Measurements from ENCODE around the gene GNAL. TPM values are rescaled to one million over a fixed set of nuclear protein-coding genes. Genes with fewer than 3 reads are reported as not detected.

Gene GNAL
- total RNA-seq, 1 experiment from 2014 or later: 0.44 TPM

- POLR2A ChIA-PET: no interaction called here
- H3K36me3 ChIP-seq (ENCODE audit: control insufficient read depth, insufficient read depth, low read length): no peaks in the 10 kb centered on the region
- TF ChIP-seq CTCF (IDR thresholded peaks at IDR 0.05): no peak
- no peak for TF ChIP-seq POLR2AphosphoS5 (IDR thresholded peaks at IDR 0.05; ENCODE audit: low read depth, low read length)
- TF ChIP-seq TCF7L2 (IDR thresholded peaks at IDR 0.05; ENCODE audit: low read depth, low read length): no peak
- TF ChIP-seq, protein P1, sequence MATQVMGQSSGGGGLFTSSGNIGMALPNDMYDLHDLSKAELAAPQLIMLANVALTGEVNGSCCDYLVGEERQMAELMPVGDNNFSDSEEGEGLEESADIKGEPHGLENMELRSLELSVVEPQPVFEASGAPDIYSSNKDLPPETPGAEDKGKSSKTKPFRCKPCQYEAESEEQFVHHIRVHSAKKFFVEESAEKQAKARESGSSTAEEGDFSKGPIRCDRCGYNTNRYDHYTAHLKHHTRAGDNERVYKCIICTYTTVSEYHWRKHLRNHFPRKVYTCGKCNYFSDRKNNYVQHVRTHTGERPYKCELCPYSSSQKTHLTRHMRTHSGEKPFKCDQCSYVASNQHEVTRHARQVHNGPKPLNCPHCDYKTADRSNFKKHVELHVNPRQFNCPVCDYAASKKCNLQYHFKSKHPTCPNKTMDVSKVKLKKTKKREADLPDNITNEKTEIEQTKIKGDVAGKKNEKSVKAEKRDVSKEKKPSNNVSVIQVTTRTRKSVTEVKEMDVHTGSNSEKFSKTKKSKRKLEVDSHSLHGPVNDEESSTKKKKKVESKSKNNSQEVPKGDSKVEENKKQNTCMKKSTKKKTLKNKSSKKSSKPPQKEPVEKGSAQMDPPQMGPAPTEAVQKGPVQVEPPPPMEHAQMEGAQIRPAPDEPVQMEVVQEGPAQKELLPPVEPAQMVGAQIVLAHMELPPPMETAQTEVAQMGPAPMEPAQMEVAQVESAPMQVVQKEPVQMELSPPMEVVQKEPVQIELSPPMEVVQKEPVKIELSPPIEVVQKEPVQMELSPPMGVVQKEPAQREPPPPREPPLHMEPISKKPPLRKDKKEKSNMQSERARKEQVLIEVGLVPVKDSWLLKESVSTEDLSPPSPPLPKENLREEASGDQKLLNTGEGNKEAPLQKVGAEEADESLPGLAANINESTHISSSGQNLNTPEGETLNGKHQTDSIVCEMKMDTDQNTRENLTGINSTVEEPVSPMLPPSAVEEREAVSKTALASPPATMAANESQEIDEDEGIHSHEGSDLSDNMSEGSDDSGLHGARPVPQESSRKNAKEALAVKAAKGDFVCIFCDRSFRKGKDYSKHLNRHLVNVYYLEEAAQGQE (IDR thresholded peaks at IDR 0.05; ENCODE audit: insufficient read depth in 1 of 2, low read depth in 2 of 2, low read length in 1 of 2): no peak
- no peak for TF ChIP-seq SIN3A (IDR thresholded peaks at IDR 0.05; ENCODE audit: borderline replicate concordance, insufficient read depth, low read depth, low read length)
- no peak for ATAC-seq
- in situ Hi-C loops (cut with HindIII; ENCODE audit: low pct_unique_long_range_greater_than_20kb, low sequenced_read_pairs): no loop called here
- no peak for DNase-seq (ENCODE audit: low read depth, low spot score)
- no peak overlapping the region for H3K27ac ChIP-seq (ENCODE audit: low read length)
- no peaks in the 10 kb centered on the region for H3K4me1 ChIP-seq (ENCODE audit: control insufficient read depth, insufficient read depth, low read length)
- no TSS peak for BruUV-seq (replicated peaks)
- CTCF ChIA-PET: no interaction called here
- H3K4me3 ChIP-seq (ENCODE audit: low read depth in 2 of 2, low read length in 2 of 2): no peak overlapping the region
- intact Hi-C loops (cut with micrococcal nuclease; ENCODE audit: unreplicated experiment): no loop called here
- H3K27me3 ChIP-seq (ENCODE audit: control insufficient read depth, insufficient read depth, low read length): no peaks in the 10 kb centered on the region
- no peaks in the 10 kb centered on the region for H3K9me3 ChIP-seq (ENCODE audit: control insufficient read depth, insufficient read depth, low read depth, low read length)
These were observed 141.5 kb downstream of the GNAL start for GRCh38 chr18:11830585-11830984.

DNA sequence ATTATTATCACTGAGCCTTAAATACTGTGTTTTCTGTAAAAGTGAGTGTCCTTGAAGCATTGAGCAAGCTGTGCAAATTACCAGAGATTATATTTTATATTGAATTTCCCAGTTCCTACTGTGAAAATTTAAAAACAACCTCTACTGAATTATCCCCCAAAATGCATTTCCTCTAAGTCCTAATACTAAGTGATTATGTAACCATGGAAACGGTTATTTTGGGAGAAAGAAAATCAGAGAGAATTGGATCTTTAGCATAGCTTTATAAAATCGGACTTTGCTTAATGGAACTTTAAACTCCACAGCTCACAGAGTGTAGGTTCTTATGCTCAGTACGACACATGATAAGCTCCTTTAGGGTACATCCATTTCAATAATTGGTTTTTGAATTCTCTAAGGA is 142.9 kb downstream of the GNAL start:
- no peak for ATAC-seq
- H3K36me3 ChIP-seq (ENCODE audit: control insufficient read depth, insufficient read depth, low read length): no peaks in the 10 kb centered on the region
- H3K4me1 ChIP-seq (ENCODE audit: control insufficient read depth, insufficient read depth, low read length): no peaks in the 10 kb centered on the region
- POLR2A ChIA-PET: no interaction called here
- in situ Hi-C loops (cut with HindIII; ENCODE audit: low pct_unique_long_range_greater_than_20kb, low sequenced_read_pairs): no loop called here
- no peak overlapping the region for H3K4me3 ChIP-seq (ENCODE audit: low read depth in 2 of 2, low read length in 2 of 2)
- TF ChIP-seq CTCF (IDR thresholded peaks at IDR 0.05) (no peak), POLR2AphosphoS5 (IDR thresholded peaks at IDR 0.05; ENCODE audit: low read depth, low read length) (no peak), SIN3A (IDR thresholded peaks at IDR 0.05; ENCODE audit: borderline replicate concordance, insufficient read depth, low read depth, low read length) (no peak), TCF7L2 (IDR thresholded peaks at IDR 0.05; ENCODE audit: low read depth, low read length) (no peak)
- TF ChIP-seq, protein P1 (IDR thresholded peaks at IDR 0.05; ENCODE audit: insufficient read depth in 1 of 2, low read depth in 2 of 2, low read length in 1 of 2): no peak
- DNase-seq (ENCODE audit: low read depth, low spot score): no peak
- no peaks in the 10 kb centered on the region for H3K27me3 ChIP-seq (ENCODE audit: control insufficient read depth, insufficient read depth, low read length)
- BruUV-seq (replicated peaks): no TSS peak
- CTCF ChIA-PET: no interaction called here
- H3K9me3 ChIP-seq (ENCODE audit: control insufficient read depth, insufficient read depth, low read depth, low read length): no peaks in the 10 kb centered on the region
- intact Hi-C loops (cut with micrococcal nuclease; ENCODE audit: unreplicated experiment): no loop called here
- H3K27ac ChIP-seq (ENCODE audit: low read length): no peak overlapping the region

Data from Panc1 (cell line).